HCT116 (cell line): ENCODE data around the gene CARD6.

ENCODE experiments used
- CBX3 ChIP-seq: IDR thresholded peaks from 2 replicates; pipeline ENCODE4 v1.6.1; 2012; ENCODE audit warnings: low read depth
- CEBPB ChIP-seq: IDR thresholded peaks from 2 replicates; pipeline ENCODE4 v1.6.1; 2012; ENCODE audit warnings: low read depth
- CTCF ChIP-seq, 3 experiments: fragments of 200-600 bp in 1 of 3; sonication (generic) in 1 of 3; IDR thresholded peaks in 2 of 3; conservative IDR thresholded peaks in 1 of 3; 2 replicates each; pipeline ENCODE4 v1.5.1; 2012 to 2017; ENCODE audit warnings: low read depth in 2 of 3, low read length in 2 of 3, antibody characterized with exemption in 1 of 3, borderline replicate concordance in 1 of 3, control low read depth in 1 of 3, mild to moderate bottlenecking in 1 of 3, mixed read lengths in 1 of 3, mixed run types in 1 of 3, moderate library complexity in 1 of 3; ENCODE audit not compliant: insufficient read depth in 1 of 3
- ELF1 ChIP-seq: IDR thresholded peaks from 2 replicates; pipeline ENCODE4 v1.6.1; 2012; ENCODE audit warnings: low read depth, borderline replicate concordance
- POLR2A ChIP-seq: IDR thresholded peaks from 2 replicates; pipeline ENCODE4 v1.7.0; 2011; ENCODE audit warnings: borderline replicate concordance; ENCODE audit not compliant: insufficient read depth, insufficient read length; ENCODE audit errors: extremely low read depth
- SIN3A ChIP-seq: IDR thresholded peaks from 2 replicates; pipeline ENCODE4 v1.6.1; 2012; ENCODE audit warnings: low read depth
- ZFX ChIP-seq: fragments of 450-650 bp; IDR thresholded peaks from 2 replicates; pipeline ENCODE4 v1.6.1; 2017

GRCh38 chr5:40841068-40841805, at the start of gene CARD6:
- no peak for TF ChIP-seq CTCF (IDR thresholded peaks at IDR 0.05 in 2 of 3, conservative IDR thresholded peaks at IDR 0.05 in 1 of 3; ENCODE audit: borderline replicate concordance in 1 of 3, insufficient read depth in 1 of 3, low read depth in 2 of 3, low read length in 2 of 3)
- no peak for TF ChIP-seq POLR2A
- no peak for TF ChIP-seq CBX3
- TF ChIP-seq CEBPB: no peak
- TF ChIP-seq SIN3A: no peak
- no peak for TF ChIP-seq ZFX
- no peak for TF ChIP-seq ELF1
